Sigmoid colon (tissue), 7 donors: ENCODE measurements around the gene PRUNE1. TPM values are rescaled to one million over a fixed set of nuclear protein-coding genes. Genes with fewer than 3 reads are reported as not detected.

ENCODE experiments used
- DNase-seq: peaks from one replicate; pipeline ENCODE4 v3.0.0-alpha.2; 2019
- H3K27ac ChIP-seq, 4 donors: fragments of 200-600 bp; sonication (generic); one replicate each; pipeline ENCODE4 v1.5.1; 2016 to 2019; ENCODE audit warnings: mild to moderate bottlenecking in 1 of 4
- H3K27me3 ChIP-seq, 3 donors: fragments of 200-600 bp; sonication (generic); one replicate each; pipeline ENCODE4 v1.5.1; 2019; ENCODE audit warnings: mild to moderate bottlenecking in 1 of 3
- H3K36me3 ChIP-seq, 4 donors: fragments of 200-600 bp; sonication (generic); one replicate each; pipeline ENCODE4 v1.5.1; 2016 to 2019
- H3K4me1 ChIP-seq, 4 donors: fragments of 200-600 bp; sonication (generic); one replicate each; pipeline ENCODE4 v1.5.1; 2017 to 2019
- H3K4me3 ChIP-seq, 4 donors: fragments of 200-600 bp; sonication (generic); one replicate each; pipeline ENCODE4 v1.5.1; 2017 to 2019; ENCODE audit warnings: mild to moderate bottlenecking in 2 of 4, moderate library complexity in 1 of 4
- H3K9me3 ChIP-seq, 4 donors: fragments of 200-600 bp in 3 of 4; sonication (generic) in 3 of 4; one replicate each; pipeline versions ENCODE4 v1.5.1 to v1.6.1; 2013 to 2019
- CTCF ChIP-seq, 4 experiments: fragments of 450-650 bp in 3 of 4; fragments of 200-600 bp in 1 of 4; IDR thresholded peaks; one replicate each; pipeline ENCODE4 v1.5.1; 2016 to 2019; ENCODE audit warnings: antibody characterized with exemption in 4 of 4, mild to moderate bottlenecking in 3 of 4, moderate library complexity in 2 of 4
- EP300 ChIP-seq, 4 donors: sonication (generic); formaldehyde crosslinking; IDR thresholded peaks; one replicate each; pipeline ENCODE4 v1.6.1; 2017; ENCODE audit warnings: antibody characterized with exemption in 4 of 4
- POLR2A ChIP-seq, 2 donors: fragments of 450-650 bp; IDR thresholded peaks; one replicate each; pipeline ENCODE4 v1.6.1; 2016; ENCODE audit warnings: antibody characterized with exemption in 2 of 2, mild to moderate bottlenecking in 2 of 2, moderate library complexity in 2 of 2
- POLR2AphosphoS5 ChIP-seq, 4 donors: sonication (generic); formaldehyde crosslinking; IDR thresholded peaks; one replicate each; pipeline ENCODE4 v1.6.1; 2017; ENCODE audit warnings: antibody characterized with exemption in 4 of 4
- WGBS, 2 donors: extraction: QIAGEN DNeasy Blood & Tissue Kit; methylation state at CpG; one replicate each; pipeline ENCODE4 v1.1.7; 2013; 5-methylcytosine and 5-hydroxymethylcytosine counted together
- intact Hi-C: fragments of 100-400 bp; cut with DNase I; formaldehyde crosslinking; loops from one replicate; pipeline ENCODE4 v1.15.1; 2023
- polyA plus RNA-seq, 3 donors: library from polyadenylated mRNA; stranded (reverse); fragments of 200-250 nt; gene quantifications; one replicate each; pipeline ENCODE4 v1.2.3, GENCODE V29; 2013
- total RNA-seq, 4 donors: library from RNA; depleted of rRNA; stranded (reverse); fragments of >200 nt; gene quantifications; one replicate each; pipeline ENCODE4 v1.1.0, GENCODE V29; 2016
- donor health status: healthy with polysubstance abuse.
- donor health status: Bipolar disorder and iron deficiency.
- donor health status: healthy.

The PRUNE1 gene
- total and polyA plus RNA-seq, 7 donors = 15.5 to 33.9 (median 18.7) TPM

- intact Hi-C loops = loop anchor here (5.0 kb wide), 1 partner anchor 71 kb away; no protein-coding TSS in a partner anchor
- no peaks in the 10 kb centered on the region for H3K9me3 ChIP-seq
- H3K27me3 ChIP-seq = no peaks in the 10 kb centered on the region
- H3K4me3 ChIP-seq = peak overlapping the region; percentile 50 to 87 (median 70)
- H3K27ac ChIP-seq = peak overlapping the region; percentile 89 to 96 (median 92)
- DNase-seq = no peak
- H3K4me1 ChIP-seq = peaks cover 0 to 29% (median 18%) of the 10 kb centered on the region in 4 donors
- 28 to 41% methylated on average over 3 of the region's 3 CpGs for WGBS, 2 donors
- peaks cover 14 to 31% (median 22%) of the 10 kb centered on the region in 4 donors for H3K36me3 ChIP-seq
- TF ChIP-seq POLR2AphosphoS5 (IDR thresholded peaks at IDR 0.05) (no peak), CTCF (IDR thresholded peaks at IDR 0.05) (peak in 3 of 4 experiments; percentile 42 to 57 (median 47)), EP300 (IDR thresholded peaks at IDR 0.05) (no peak)
Measured at GRCh38 chr1:151048645-151049032, 40.4 kb downstream of the PRUNE1 start.

- peak overlapping the region in 1 of 4 donors; percentile 21 for H3K27ac ChIP-seq
- no peaks in the 10 kb centered on the region for H3K27me3 ChIP-seq
- whole genome bisulfite sequencing, 2 donors = 93 to 94% methylated on average over 5 of the region's 5 CpGs
- no peaks in the 10 kb centered on the region for H3K9me3 ChIP-seq
- intact Hi-C loops = loop anchor here (5.0 kb wide), 1 partner anchor 72 kb away; no protein-coding TSS in a partner anchor
- H3K36me3 ChIP-seq = peaks cover 22 to 40% (median 30%) of the 10 kb centered on the region in 4 donors
- H3K4me1 ChIP-seq = peaks cover 0 to 29% (median 18%) of the 10 kb centered on the region in 4 donors
- no peak overlapping the region for H3K4me3 ChIP-seq
- TF ChIP-seq EP300 (IDR thresholded peaks at IDR 0.05) (no peak), POLR2AphosphoS5 (IDR thresholded peaks at IDR 0.05) (peak in 2 of 4 donors; percentile 18 to 23)
- DNase-seq = no peak
Measured at GRCh38 chr1:151049458-151049857, 41.2 kb downstream of the PRUNE1 start.

GRCh38 chr1:151050051-151050688 is 41.9 kb downstream of the PRUNE1 start:
- intact Hi-C loops = no loop called here
- WGBS, 2 donors = 90 to 94% methylated on average over 2 of the region's 2 CpGs
- no peak for TF ChIP-seq EP300 (IDR thresholded peaks at IDR 0.05)
- Histone ChIP-seq H3K27me3 (no peaks in the 10 kb centered on the region), H3K36me3 (peaks cover 28 to 47% (median 37%) of the 10 kb centered on the region in 4 donors), H3K9me3 (no peaks in the 10 kb centered on the region), H3K4me1 (peaks cover 0 to 29% (median 19%) of the 10 kb centered on the region in 4 donors), H3K27ac (peak overlapping the region in 1 of 4 donors; percentile 21), H3K4me3 (no peak overlapping the region)
- no peak for DNase-seq

- no peak for DNase-seq
- WGBS, 2 donors = 54 to 70% methylated on average over 2 of the region's 2 CpGs
- Histone ChIP-seq H3K27me3 (no peaks in the 10 kb centered on the region), H3K9me3 (no peaks in the 10 kb centered on the region), H3K36me3 (peaks cover 35 to 57% (median 43%) of the 10 kb centered on the region in 4 donors), H3K4me1 (peaks cover 0 to 42% (median 30%) of the 10 kb centered on the region in 4 donors), H3K4me3 (no peak overlapping the region), H3K27ac (peak overlapping the region in 1 of 4 donors; percentile 2)
- TF ChIP-seq POLR2AphosphoS5 (IDR thresholded peaks at IDR 0.05) = no peak
- TF ChIP-seq EP300 (IDR thresholded peaks at IDR 0.05) = no peak
- TF ChIP-seq CTCF (IDR thresholded peaks at IDR 0.05) = no peak
- no peak for TF ChIP-seq POLR2A (IDR thresholded peaks at IDR 0.05)
- intact Hi-C loops = no loop called here
Measured at GRCh38 chr1:151051356-151052009, 43.2 kb downstream of the PRUNE1 start.

GRCh38 chr1:151054971-151055547 is 46.8 kb downstream of the PRUNE1 start:
- peak overlapping the region; percentile 39 to 97 (median 92) for H3K27ac ChIP-seq
- intact Hi-C loops = no loop called here
- H3K9me3 ChIP-seq = no peaks in the 10 kb centered on the region
- peaks cover 35 to 57% (median 43%) of the 10 kb centered on the region in 4 donors for H3K36me3 ChIP-seq
- H3K4me1 ChIP-seq = peaks cover 0 to 37% (median 35%) of the 10 kb centered on the region in 4 donors
- no peak for DNase-seq
- no peak overlapping the region for H3K4me3 ChIP-seq
- H3K27me3 ChIP-seq = no peaks in the 10 kb centered on the region
- TF ChIP-seq POLR2A (IDR thresholded peaks at IDR 0.05) (no peak), CTCF (IDR thresholded peaks at IDR 0.05) (no peak), EP300 (IDR thresholded peaks at IDR 0.05) (no peak), POLR2AphosphoS5 (IDR thresholded peaks at IDR 0.05) (no peak)
- WGBS, 2 donors = 93 to 94% methylated on average over 4 of the region's 4 CpGs
